Endodermal cell (in vitro differentiated cells): ENCODE measurements around the gene TRABD2B. TPM values are rescaled to one million over a fixed set of nuclear protein-coding genes. Genes with fewer than 3 reads are reported as not detected.
A peak's percentile ranks its signal among the peaks of the same experiment; 100 is the strongest.

Experiments
- DNase-seq: peaks from one replicate; pipeline ENCODE4 v3.0.0-alpha.2; 2017
- H3K27ac ChIP-seq: 2 replicates; pipeline ENCODE4 v1.5.1; 2013; ENCODE audit warnings: mild to moderate bottlenecking, low read depth, low read length, moderate library complexity
- H3K27me3 ChIP-seq: 2 replicates; pipeline ENCODE4 v1.6.1; 2013; ENCODE audit warnings: mild to moderate bottlenecking, low read length, moderate library complexity; ENCODE audit not compliant: insufficient read depth, control insufficient read depth, poor library complexity, severe bottlenecking
- H3K36me3 ChIP-seq: 2 replicates; pipeline ENCODE4 v1.7.0; 2013; ENCODE audit warnings: mild to moderate bottlenecking, low read length, moderate library complexity; ENCODE audit not compliant: control insufficient read depth, insufficient read depth
- H3K4me1 ChIP-seq: one replicate; pipeline ENCODE4 v1.7.0; 2013; ENCODE audit warnings: low read length; ENCODE audit not compliant: control insufficient read depth, insufficient read depth
- H3K4me3 ChIP-seq: 2 replicates; pipeline ENCODE4 v1.5.1; 2013; ENCODE audit warnings: mild to moderate bottlenecking, low read length, moderate library complexity
- H3K9ac ChIP-seq: 2 replicates; pipeline ENCODE4 v1.6.1; 2013; ENCODE audit warnings: mild to moderate bottlenecking, low read length, moderate library complexity; ENCODE audit not compliant: poor library complexity, severe bottlenecking; ENCODE audit errors: extremely low read depth
- H3K9me3 ChIP-seq: 2 replicates; pipeline ENCODE4 v1.6.1; 2013; ENCODE audit warnings: mild to moderate bottlenecking, low read length, moderate library complexity; ENCODE audit not compliant: control insufficient read depth
- H3K27ac Mint-ChIP-seq: 2 replicates; pipeline ENCODE4 v1.8.0; 2020; ENCODE audit warnings: mixed read lengths
- H3K27me3 Mint-ChIP-seq: 2 replicates; pipeline ENCODE4 v1.8.0; 2021; ENCODE audit warnings: mild to moderate bottlenecking, mixed read lengths; ENCODE audit not compliant: insufficient read depth
- H3K36me3 Mint-ChIP-seq: 2 replicates; pipeline ENCODE4 v1.8.0; 2020; ENCODE audit warnings: low read depth, mixed read lengths
- H3K4me1 Mint-ChIP-seq: 2 replicates; pipeline ENCODE4 v1.8.0; 2020; ENCODE audit warnings: mixed read lengths
- H3K4me3 Mint-ChIP-seq: 2 replicates; pipeline ENCODE4 v1.8.0; 2020; ENCODE audit warnings: mild to moderate bottlenecking, moderate library complexity, mixed read lengths
- H3K9me3 Mint-ChIP-seq: 2 replicates; pipeline ENCODE4 v1.8.0; 2020; ENCODE audit warnings: mild to moderate bottlenecking, mixed read lengths
- CTCF ChIP-seq: fragments of 200-600 bp; sonication (generic); conservative IDR thresholded peaks from 2 replicates; pipeline ENCODE4 v1.5.0; 2021; ENCODE audit warnings: antibody characterized with exemption, mild to moderate bottlenecking
- WGBS, 2 experiments: methylation state at CpG; one replicate each; pipeline versions ENCODE4 v1.1.5 to v1.1.7; 2013; ENCODE audit warnings: missing lambda C conversion rate in 2 of 2, mixed read lengths in 1 of 2; ENCODE audit not compliant: insufficient coverage in 1 of 2, insufficient read length in 1 of 2; 5-methylcytosine and 5-hydroxymethylcytosine counted together
- total RNA-seq, 2 donors: library from RNA; stranded (reverse); fragmentation: NEBNext Ultra II Directional in 1 of 2; extraction: Animal tissue kit (Norgen Biotek cat#: 25700) in 1 of 2; gene quantifications; 2 replicates in 1 of 2; 3 replicates in 1 of 2; pipeline ENCODE4 v1.2.1, GENCODE V29; 2021

The TRABD2B gene
- total RNA-seq, 2 donors from 2014 or later = 24.4 to 28.0 TPM

DNA sequence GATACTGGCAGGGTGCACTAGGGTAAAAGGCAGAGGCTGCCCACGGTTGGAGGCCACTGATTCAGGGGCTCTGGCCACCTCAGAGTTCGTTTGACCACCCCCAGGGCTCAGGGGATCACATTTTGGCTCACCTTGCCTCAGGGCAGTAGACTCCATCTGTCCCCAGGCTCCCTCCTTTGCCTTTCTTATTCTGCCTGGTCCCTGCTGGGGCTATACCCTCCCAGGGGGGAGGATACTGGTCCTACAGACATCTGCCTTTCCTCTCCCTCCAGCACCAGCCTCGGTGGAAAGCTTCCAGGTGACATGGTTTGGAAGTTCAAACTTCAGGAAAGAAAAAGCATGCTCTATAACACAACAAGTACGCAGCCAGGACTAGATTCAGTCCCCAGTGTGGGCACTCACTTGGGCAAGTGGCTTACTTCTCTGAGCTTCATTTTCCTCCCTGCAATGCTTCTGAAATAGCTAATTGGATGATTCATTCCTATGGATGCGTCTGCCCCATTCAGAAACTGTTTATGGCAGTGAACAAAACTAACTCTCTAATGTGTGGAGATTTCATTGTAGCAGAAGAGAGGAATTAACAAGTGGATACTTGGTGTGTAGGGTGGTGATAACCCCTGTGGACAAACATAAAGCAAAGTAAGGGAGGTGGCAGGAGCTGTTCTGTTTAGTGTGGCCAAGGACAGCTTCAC lies 154.8 kb downstream of the TRABD2B start:
- TF ChIP-seq CTCF = no peak
- Histone ChIP-seq H3K27ac (no peak overlapping the region), H3K4me1 (no peaks in the 10 kb centered on the region), H3K4me3 (no peak overlapping the region), H3K9ac (no peak overlapping the region), H3K27me3 (no peaks in the 10 kb centered on the region), H3K9me3 (no peaks in the 10 kb centered on the region), H3K36me3 (peaks cover 12% of the 10 kb centered on the region)
- no peaks in the 10 kb centered on the region for H3K9me3 Mint-ChIP-seq
- H3K27me3 Mint-ChIP-seq = no peaks in the 10 kb centered on the region
- peaks cover 14% of the 10 kb centered on the region for H3K4me1 Mint-ChIP-seq
- H3K27ac Mint-ChIP-seq = no peak overlapping the region
- DNase-seq = peak; percentile 57
- 54 to 64% methylated on average over 4 to 5 of the region's 5 CpGs for WGBS, 2 experiments
- H3K4me3 Mint-ChIP-seq = no peak overlapping the region
- H3K36me3 Mint-ChIP-seq = peaks cover 9% of the 10 kb centered on the region

DNA sequence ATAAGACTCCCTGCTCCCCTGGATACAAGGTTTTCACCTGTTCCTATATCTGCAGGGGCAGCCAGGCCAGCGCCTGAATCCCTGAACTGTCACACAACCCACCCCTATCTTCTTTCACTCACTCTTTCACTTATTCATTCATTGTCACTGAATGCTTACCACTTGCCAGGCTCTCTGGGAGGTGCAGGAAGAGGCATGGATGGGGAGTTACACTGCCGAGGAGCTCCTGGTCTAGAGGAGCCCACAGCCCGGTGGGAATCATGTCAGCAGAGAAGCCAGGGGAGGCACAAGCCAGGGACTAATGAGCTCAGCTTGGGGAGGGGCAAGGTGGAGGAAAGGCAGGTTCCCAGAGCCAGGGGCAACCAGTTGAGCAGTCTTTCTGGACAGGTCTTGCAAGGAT lies 155.8 kb downstream of the TRABD2B start:
- no peaks in the 10 kb centered on the region for H3K9me3 Mint-ChIP-seq
- Histone ChIP-seq H3K9me3 (peaks cover 3% of the 10 kb centered on the region), H3K4me1 (no peaks in the 10 kb centered on the region), H3K9ac (no peak overlapping the region), H3K27me3 (no peaks in the 10 kb centered on the region), H3K36me3 (peaks cover 16% of the 10 kb centered on the region), H3K4me3 (no peak overlapping the region), H3K27ac (no peak overlapping the region)
- peaks cover 9% of the 10 kb centered on the region for H3K36me3 Mint-ChIP-seq
- no peak for TF ChIP-seq CTCF
- no peaks in the 10 kb centered on the region for H3K27me3 Mint-ChIP-seq
- DNase-seq = peak; percentile 57
- peaks cover 18% of the 10 kb centered on the region for H3K4me1 Mint-ChIP-seq
- no peak overlapping the region for H3K27ac Mint-ChIP-seq
- H3K4me3 Mint-ChIP-seq = no peak overlapping the region
- WGBS, 2 experiments = 73 to 82% methylated on average over 3 of the region's 3 CpGs

DNA sequence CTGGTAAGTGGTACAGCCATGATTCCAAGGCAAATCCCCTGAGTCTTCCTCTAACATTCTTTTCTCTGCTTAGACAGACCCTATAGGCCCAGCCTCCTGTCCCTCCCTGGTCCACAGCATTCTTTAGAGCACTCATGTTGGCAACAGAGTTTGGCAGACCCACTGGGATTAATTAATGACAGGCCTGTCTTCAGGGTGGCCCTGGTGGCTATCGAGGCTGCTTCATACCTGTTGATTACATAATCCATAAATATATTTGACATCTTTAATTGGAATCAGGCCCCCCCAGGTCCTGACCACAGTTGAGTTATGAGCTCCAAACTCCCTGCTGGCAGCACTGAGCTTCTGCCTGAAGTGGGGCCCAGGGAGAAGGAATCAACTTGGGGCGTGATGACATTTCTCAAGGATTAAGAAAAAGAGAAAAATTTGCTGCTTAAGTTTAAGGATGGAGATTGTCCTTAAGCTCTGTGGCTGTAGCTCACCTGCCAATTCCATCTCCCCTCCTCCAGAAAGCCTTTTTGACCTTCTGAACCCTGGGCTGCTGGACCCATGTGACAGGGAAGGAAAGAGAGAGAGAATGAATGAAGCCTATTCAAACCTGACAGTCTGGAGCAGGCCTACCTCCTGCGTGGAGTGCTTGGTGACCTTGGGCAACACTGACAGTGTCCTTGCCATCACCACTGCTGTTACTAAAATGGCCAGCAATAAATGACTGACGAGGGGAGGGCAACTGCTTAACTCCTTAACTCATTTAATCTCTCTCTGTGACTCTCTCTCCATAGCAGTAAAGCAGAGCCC lies 156.6 kb downstream of the TRABD2B start:
- Mint-ChIP-seq H3K4me3 (no peak overlapping the region), H3K9me3 (peaks cover 2% of the 10 kb centered on the region), H3K36me3 (peaks cover 9% of the 10 kb centered on the region), H3K27me3 (no peaks in the 10 kb centered on the region), H3K4me1 (peaks cover 18% of the 10 kb centered on the region), H3K27ac (no peak overlapping the region)
- H3K36me3 ChIP-seq = peaks cover 19% of the 10 kb centered on the region
- H3K9ac ChIP-seq = no peak overlapping the region
- H3K27ac ChIP-seq = no peak overlapping the region
- WGBS, 2 experiments = 92 to 94% methylated on average over 2 to 4 of the region's 4 CpGs
- peaks cover 9% of the 10 kb centered on the region for H3K9me3 ChIP-seq
- no peak for TF ChIP-seq CTCF
- H3K4me1 ChIP-seq = no peaks in the 10 kb centered on the region
- no peak overlapping the region for H3K4me3 ChIP-seq
- peak; percentile 26 for DNase-seq
- no peaks in the 10 kb centered on the region for H3K27me3 ChIP-seq
